Breast epithelium (tissue), 3 donors: Measurements from ENCODE around the gene EVC.

ENCODE experiments used
- POLR2A ChIP-seq: fragments of 450-650 bp; IDR thresholded peaks from one replicate; pipeline ENCODE4 v1.6.1; 2016; ENCODE audit warnings: antibody characterized with exemption, mild to moderate bottlenecking, moderate library complexity
- POLR2AphosphoS5 ChIP-seq, 3 donors: sonication (generic); formaldehyde crosslinking; IDR thresholded peaks; one replicate each; pipeline ENCODE4 v1.6.1; 2017; ENCODE audit warnings: antibody characterized with exemption in 3 of 3
- TF ChIP-seq, protein P1 (sequence below), 3 donors: fragments of 450-650 bp; IDR thresholded peaks; one replicate each; pipeline ENCODE4 v1.5.1; 2016 to 2017; ENCODE audit warnings: antibody characterized with exemption in 3 of 3, mild to moderate bottlenecking in 3 of 3, moderate library complexity in 3 of 3

DNA sequence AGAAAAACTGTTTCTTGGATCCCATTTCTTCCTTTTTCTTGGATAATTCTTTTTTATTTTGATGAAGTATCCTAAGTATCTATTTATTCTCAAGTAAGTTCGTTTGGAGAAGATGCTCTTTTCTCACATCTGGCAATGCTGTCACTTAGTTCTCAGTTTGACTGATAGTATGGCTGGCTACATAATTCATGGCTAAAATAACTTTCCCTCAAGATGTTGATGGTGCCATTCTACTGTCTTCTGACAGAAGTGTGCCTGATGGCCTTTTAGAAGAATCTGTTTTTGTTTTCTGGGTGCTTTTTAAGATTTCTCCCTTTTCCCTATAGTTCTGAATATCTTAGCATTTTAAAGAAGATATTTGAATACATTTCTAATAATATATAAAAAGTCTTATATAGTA, 44.3 kb upstream of the EVC start:
- TF ChIP-seq POLR2AphosphoS5 (IDR thresholded peaks at IDR 0.05) (no peak), POLR2A (no peak)
- TF ChIP-seq, protein P1, sequence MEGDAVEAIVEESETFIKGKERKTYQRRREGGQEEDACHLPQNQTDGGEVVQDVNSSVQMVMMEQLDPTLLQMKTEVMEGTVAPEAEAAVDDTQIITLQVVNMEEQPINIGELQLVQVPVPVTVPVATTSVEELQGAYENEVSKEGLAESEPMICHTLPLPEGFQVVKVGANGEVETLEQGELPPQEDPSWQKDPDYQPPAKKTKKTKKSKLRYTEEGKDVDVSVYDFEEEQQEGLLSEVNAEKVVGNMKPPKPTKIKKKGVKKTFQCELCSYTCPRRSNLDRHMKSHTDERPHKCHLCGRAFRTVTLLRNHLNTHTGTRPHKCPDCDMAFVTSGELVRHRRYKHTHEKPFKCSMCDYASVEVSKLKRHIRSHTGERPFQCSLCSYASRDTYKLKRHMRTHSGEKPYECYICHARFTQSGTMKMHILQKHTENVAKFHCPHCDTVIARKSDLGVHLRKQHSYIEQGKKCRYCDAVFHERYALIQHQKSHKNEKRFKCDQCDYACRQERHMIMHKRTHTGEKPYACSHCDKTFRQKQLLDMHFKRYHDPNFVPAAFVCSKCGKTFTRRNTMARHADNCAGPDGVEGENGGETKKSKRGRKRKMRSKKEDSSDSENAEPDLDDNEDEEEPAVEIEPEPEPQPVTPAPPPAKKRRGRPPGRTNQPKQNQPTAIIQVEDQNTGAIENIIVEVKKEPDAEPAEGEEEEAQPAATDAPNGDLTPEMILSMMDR (IDR thresholded peaks at IDR 0.05) = no peak
